ENCODE data around the gene KDM1A. TPM values are rescaled to one million over a fixed set of nuclear protein-coding genes. Genes with fewer than 3 reads are reported as not detected.
"Not testable (repeated sequence)": the region's sequence is repeated elsewhere in the genome, so short reads cannot be mapped to it uniquely, and the experiment has no call there.

The KDM1A gene
- polyA plus RNA-seq, 1 donor (not counting 4 experiments of a cell fraction or from before 2014, with no cell fraction given) = 84.8 TPM

GRCh38 chr1:22978299-22978698, 41.0 kb upstream of the KDM1A start:
- TF ChIP-seq CTCF (optimal IDR thresholded peaks at IDR 0.05 in 1 of 3, IDR thresholded peaks at IDR 0.05 in 1 of 3, conservative IDR thresholded peaks at IDR 0.05 in 1 of 3; ENCODE audit: extremely low read depth in 1 of 3, insufficient read depth in 2 of 3, low read length in 3 of 3) = no peak
- TF ChIP-seq EZH2 (IDR thresholded peaks at IDR 0.05; ENCODE audit: low read length) = no peak
- Histone ChIP-seq H3K4me2 (ENCODE audit: control insufficient read depth, extremely low read depth, insufficient read depth, low read depth, low read length) (no peak overlapping the region), H3K27me3 (ENCODE audit: control insufficient read depth, extremely low read depth, insufficient read depth, low read length) (no peaks in the 10 kb centered on the region), H3K9ac (ENCODE audit: control insufficient read depth, extremely low read depth, insufficient read depth, low read length) (no peak overlapping the region), H3K27ac (ENCODE audit: control insufficient read depth, insufficient read depth, low read length) (peak overlapping the region; percentile 36), H3K4me3 (ENCODE audit: control insufficient read depth in 2 of 3, extremely low read depth in 1 of 3, insufficient read depth in 2 of 3, low read depth in 1 of 3, low read length in 3 of 3) (no peak overlapping the region), H3K36me3 (ENCODE audit: control insufficient read depth in 2 of 2, extremely low read depth in 1 of 2, insufficient read depth in 2 of 2, low read length in 2 of 2) (no peaks in the 10 kb centered on the region), H3K9me3 (ENCODE audit: control insufficient read depth, low read depth, low read length) (no peaks in the 10 kb centered on the region), H3K79me2 (ENCODE audit: control insufficient read depth, insufficient read depth, low read length) (no peaks in the 10 kb centered on the region), H4K20me1 (ENCODE audit: control insufficient read depth, extremely low read depth, insufficient read depth, low read length) (no peaks in the 10 kb centered on the region), H2AFZ (ENCODE audit: control insufficient read depth, low read length) (no peak overlapping the region), H3K4me1 (ENCODE audit: control insufficient read depth, extremely low read depth, insufficient read depth, low read length) (peaks cover 21% of the 10 kb centered on the region), H3K9me1 (ENCODE audit: control insufficient read depth, extremely low read depth, insufficient read depth, low read length) (no peaks in the 10 kb centered on the region)
- dilution Hi-C loops (cut with MboI; ENCODE audit: extremely low pct_ligation_motif_present, low sequenced_read_pairs) = no loop called here
- DNase-seq (ENCODE audit: low read depth, low spot score) = peak; percentile 38
- peak; percentile 53 for FAIRE-seq

GRCh38 chr1:22980471-22980790, 38.8 kb upstream of the KDM1A start:
- DNase-seq (ENCODE audit: low read depth, low spot score); H3K9me3 ChIP-seq (ENCODE audit: control insufficient read depth, low read depth, low read length); H3K4me3 ChIP-seq (ENCODE audit: control insufficient read depth in 2 of 3, extremely low read depth in 1 of 3, insufficient read depth in 2 of 3, low read depth in 1 of 3, low read length in 3 of 3); H3K27me3 ChIP-seq (ENCODE audit: control insufficient read depth, extremely low read depth, insufficient read depth, low read length); H3K9me1 ChIP-seq (ENCODE audit: control insufficient read depth, extremely low read depth, insufficient read depth, low read length); H4K20me1 ChIP-seq (ENCODE audit: control insufficient read depth, extremely low read depth, insufficient read depth, low read length); H3K9ac ChIP-seq (ENCODE audit: control insufficient read depth, extremely low read depth, insufficient read depth, low read length); H2AFZ ChIP-seq (ENCODE audit: control insufficient read depth, low read length); H3K36me3 ChIP-seq (ENCODE audit: control insufficient read depth in 2 of 2, extremely low read depth in 1 of 2, insufficient read depth in 2 of 2, low read length in 2 of 2); H3K79me2 ChIP-seq (ENCODE audit: control insufficient read depth, insufficient read depth, low read length); H3K4me2 ChIP-seq (ENCODE audit: control insufficient read depth, extremely low read depth, insufficient read depth, low read depth, low read length); FAIRE-seq; H3K27ac ChIP-seq (ENCODE audit: control insufficient read depth, insufficient read depth, low read length): not testable (repeated sequence)
- H3K4me1 ChIP-seq (ENCODE audit: control insufficient read depth, extremely low read depth, insufficient read depth, low read length) = peaks cover 21% of the 10 kb centered on the region
- dilution Hi-C loops (cut with MboI; ENCODE audit: extremely low pct_ligation_motif_present, low sequenced_read_pairs) = loop anchor here (10.0 kb wide), 1 partner anchor 84 kb away; no protein-coding TSS in a partner anchor

GRCh38 chr1:22983944-22984343, 35.3 kb upstream of the KDM1A start:
- dilution Hi-C loops (cut with MboI; ENCODE audit: extremely low pct_ligation_motif_present, low sequenced_read_pairs) = loop anchor here (10.0 kb wide), 1 partner anchor 81 kb away; no protein-coding TSS in a partner anchor
- no peak overlapping the region for H3K4me2 ChIP-seq (ENCODE audit: control insufficient read depth, extremely low read depth, insufficient read depth, low read depth, low read length)

GRCh38 chr1:22992384-22992783, 26.9 kb upstream of the KDM1A start:
- H3K9me1 ChIP-seq (ENCODE audit: control insufficient read depth, extremely low read depth, insufficient read depth, low read length); H3K27ac ChIP-seq (ENCODE audit: control insufficient read depth, insufficient read depth, low read length); H3K27me3 ChIP-seq (ENCODE audit: control insufficient read depth, extremely low read depth, insufficient read depth, low read length); H3K79me2 ChIP-seq (ENCODE audit: control insufficient read depth, insufficient read depth, low read length); H4K20me1 ChIP-seq (ENCODE audit: control insufficient read depth, extremely low read depth, insufficient read depth, low read length); H3K9ac ChIP-seq (ENCODE audit: control insufficient read depth, extremely low read depth, insufficient read depth, low read length); H3K9me3 ChIP-seq (ENCODE audit: control insufficient read depth, low read depth, low read length); H3K4me1 ChIP-seq (ENCODE audit: control insufficient read depth, extremely low read depth, insufficient read depth, low read length); FAIRE-seq; dilution Hi-C loops (cut with MboI; ENCODE audit: extremely low pct_ligation_motif_present, low sequenced_read_pairs); H2AFZ ChIP-seq (ENCODE audit: control insufficient read depth, low read length); H3K4me2 ChIP-seq (ENCODE audit: control insufficient read depth, extremely low read depth, insufficient read depth, low read depth, low read length); H3K4me3 ChIP-seq (ENCODE audit: control insufficient read depth in 2 of 3, extremely low read depth in 1 of 3, insufficient read depth in 2 of 3, low read depth in 1 of 3, low read length in 3 of 3); H3K36me3 ChIP-seq (ENCODE audit: control insufficient read depth in 2 of 2, extremely low read depth in 1 of 2, insufficient read depth in 2 of 2, low read length in 2 of 2); DNase-seq (ENCODE audit: low read depth, low spot score): not testable (repeated sequence)

More at GRCh38 chr1:22983944-22984343, 35.3 kb upstream of the KDM1A start:
- no peak overlapping the region for H3K9ac ChIP-seq (ENCODE audit: control insufficient read depth, extremely low read depth, insufficient read depth, low read length)
- H3K36me3 ChIP-seq (ENCODE audit: control insufficient read depth in 2 of 2, extremely low read depth in 1 of 2, insufficient read depth in 2 of 2, low read length in 2 of 2) = no peaks in the 10 kb centered on the region
- no peaks in the 10 kb centered on the region for H4K20me1 ChIP-seq (ENCODE audit: control insufficient read depth, extremely low read depth, insufficient read depth, low read length)
- no peak for FAIRE-seq
- H3K9me1 ChIP-seq (ENCODE audit: control insufficient read depth, extremely low read depth, insufficient read depth, low read length) = no peaks in the 10 kb centered on the region
- H3K79me2 ChIP-seq (ENCODE audit: control insufficient read depth, insufficient read depth, low read length) = no peaks in the 10 kb centered on the region
- H2AFZ ChIP-seq (ENCODE audit: control insufficient read depth, low read length) = no peak overlapping the region
- no peak for TF ChIP-seq EZH2 (IDR thresholded peaks at IDR 0.05; ENCODE audit: low read length)
- H3K4me1 ChIP-seq (ENCODE audit: control insufficient read depth, extremely low read depth, insufficient read depth, low read length) = no peaks in the 10 kb centered on the region
- DNase-seq (ENCODE audit: low read depth, low spot score) = no peak
- H3K27me3 ChIP-seq (ENCODE audit: control insufficient read depth, extremely low read depth, insufficient read depth, low read length) = no peaks in the 10 kb centered on the region
- no peak overlapping the region for H3K27ac ChIP-seq (ENCODE audit: control insufficient read depth, insufficient read depth, low read length)
- no peaks in the 10 kb centered on the region for H3K9me3 ChIP-seq (ENCODE audit: control insufficient read depth, low read depth, low read length)
- H3K4me3 ChIP-seq (ENCODE audit: control insufficient read depth in 2 of 3, extremely low read depth in 1 of 3, insufficient read depth in 2 of 3, low read depth in 1 of 3, low read length in 3 of 3) = no peak overlapping the region
